GM13977 (cell line): Measurements from ENCODE around the gene SATB1.

Experiments
- DNase-seq: peaks from one replicate; pipeline ENCODE4 v3.0.0; 2012; ENCODE audit warnings: low spot score
- in situ Hi-C: fragments of 300-500 bp; cut with MboI; formaldehyde crosslinking; loops from one replicate; pipeline ENCODE4 v1.12.0; 2022; ENCODE audit warnings: low sequenced_read_pairs, low pct_unique_long_range_greater_than_20kb, mixed read lengths, inconsistent platforms; ENCODE audit not compliant: unreplicated experiment
- TF ChIP-seq, protein P1 (sequence below): IDR thresholded peaks from 2 replicates; pipeline ENCODE4 v1.5.1; 2012; ENCODE audit warnings: mild to moderate bottlenecking, control low read depth; ENCODE audit not compliant: insufficient read depth; ENCODE audit errors: extremely low read depth, missing control alignments

Gene SATB1

DNA sequence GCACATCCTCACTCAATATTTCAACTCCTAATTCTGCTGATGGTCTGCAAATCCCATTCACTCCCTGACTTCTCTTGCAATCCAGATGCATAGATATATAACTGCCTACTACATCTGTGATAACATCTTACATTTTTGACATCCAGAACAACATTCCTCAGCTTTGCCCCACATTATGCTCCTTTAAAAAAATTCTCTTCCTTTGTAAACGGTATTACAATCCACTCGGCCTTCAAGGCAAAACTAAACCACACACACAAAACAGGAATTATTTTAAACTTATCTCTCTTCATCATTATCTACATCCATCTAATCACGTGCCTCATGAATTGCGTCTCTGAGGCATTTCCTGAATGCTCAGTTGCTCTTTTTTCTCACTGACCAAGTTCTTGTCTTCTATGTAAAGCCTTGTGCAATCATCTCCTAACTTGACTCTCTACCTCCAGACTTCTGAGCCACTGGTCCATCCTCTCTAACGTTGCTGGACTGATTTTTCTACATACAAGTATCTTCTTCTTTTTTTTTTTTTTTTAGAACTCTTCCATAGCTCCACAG, 117.0 kb downstream of the SATB1 start:
- no peak for DNase-seq
- in situ Hi-C loops: no loop called here
- TF ChIP-seq, protein P1, sequence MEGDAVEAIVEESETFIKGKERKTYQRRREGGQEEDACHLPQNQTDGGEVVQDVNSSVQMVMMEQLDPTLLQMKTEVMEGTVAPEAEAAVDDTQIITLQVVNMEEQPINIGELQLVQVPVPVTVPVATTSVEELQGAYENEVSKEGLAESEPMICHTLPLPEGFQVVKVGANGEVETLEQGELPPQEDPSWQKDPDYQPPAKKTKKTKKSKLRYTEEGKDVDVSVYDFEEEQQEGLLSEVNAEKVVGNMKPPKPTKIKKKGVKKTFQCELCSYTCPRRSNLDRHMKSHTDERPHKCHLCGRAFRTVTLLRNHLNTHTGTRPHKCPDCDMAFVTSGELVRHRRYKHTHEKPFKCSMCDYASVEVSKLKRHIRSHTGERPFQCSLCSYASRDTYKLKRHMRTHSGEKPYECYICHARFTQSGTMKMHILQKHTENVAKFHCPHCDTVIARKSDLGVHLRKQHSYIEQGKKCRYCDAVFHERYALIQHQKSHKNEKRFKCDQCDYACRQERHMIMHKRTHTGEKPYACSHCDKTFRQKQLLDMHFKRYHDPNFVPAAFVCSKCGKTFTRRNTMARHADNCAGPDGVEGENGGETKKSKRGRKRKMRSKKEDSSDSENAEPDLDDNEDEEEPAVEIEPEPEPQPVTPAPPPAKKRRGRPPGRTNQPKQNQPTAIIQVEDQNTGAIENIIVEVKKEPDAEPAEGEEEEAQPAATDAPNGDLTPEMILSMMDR: no peak

DNA sequence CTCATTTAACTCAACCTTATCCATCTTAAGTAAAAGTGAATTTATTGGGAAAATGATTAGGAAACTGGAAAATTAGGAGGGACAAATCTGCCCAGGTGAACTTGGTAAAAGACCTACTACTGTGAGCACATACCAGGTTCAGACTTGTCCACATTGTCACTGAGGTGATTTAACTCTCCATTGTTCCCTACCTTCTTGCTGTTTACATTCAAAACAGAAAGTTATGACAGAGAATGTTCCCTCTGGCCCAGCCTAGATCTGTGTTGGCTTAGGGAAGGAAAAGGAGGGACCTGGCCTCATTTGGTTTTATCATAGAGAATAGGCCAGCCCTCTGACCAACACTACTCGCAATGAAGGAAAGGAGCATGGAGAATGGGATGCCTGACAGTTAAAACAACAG, 117.6 kb downstream of the SATB1 start:
- TF ChIP-seq, protein P1: no peak
- in situ Hi-C loops: no loop called here
- no peak for DNase-seq

DNA sequence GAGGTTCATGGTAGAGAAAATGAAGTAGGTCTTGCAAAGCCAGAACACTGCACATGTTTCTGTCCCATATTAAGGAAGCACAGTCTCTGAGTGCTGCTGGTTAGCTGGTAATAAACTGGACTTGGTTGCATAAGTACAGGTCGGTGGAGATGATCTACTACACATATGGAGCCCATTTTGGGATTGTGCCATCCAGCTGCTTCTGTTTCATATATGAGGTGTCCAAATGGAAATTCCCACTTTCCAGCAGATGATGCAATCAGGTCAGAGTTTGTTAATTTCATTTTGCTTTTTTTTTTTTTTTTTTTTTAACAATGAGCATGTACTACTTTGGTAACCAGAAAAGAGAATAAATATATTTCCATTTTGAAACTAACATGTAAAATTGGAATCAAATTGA, 122.6 kb downstream of the SATB1 start:
- in situ Hi-C loops: no loop called here
- TF ChIP-seq, protein P1: no peak
- DNase-seq: no peak

DNA sequence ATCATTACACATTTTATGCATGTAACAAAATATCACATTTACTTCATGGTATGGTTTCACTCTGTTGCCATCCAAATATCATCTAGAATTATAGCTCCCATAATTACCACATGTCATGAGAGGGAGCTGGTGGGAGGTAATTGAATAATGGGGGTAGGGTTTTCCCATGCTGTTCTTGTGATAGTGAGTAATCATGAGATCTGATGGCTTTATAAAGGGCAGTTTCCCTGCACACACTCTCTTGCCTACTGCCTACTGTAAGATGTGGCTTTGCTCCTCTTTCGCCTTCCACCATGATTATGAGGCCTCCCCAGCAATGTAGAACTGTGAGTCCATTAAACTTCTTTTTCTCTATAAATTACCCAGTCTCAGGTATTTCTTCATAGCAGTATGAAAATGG, 123.4 kb downstream of the SATB1 start:
- in situ Hi-C loops: no loop called here
- TF ChIP-seq, protein P1: no peak
- no peak for DNase-seq

DNA sequence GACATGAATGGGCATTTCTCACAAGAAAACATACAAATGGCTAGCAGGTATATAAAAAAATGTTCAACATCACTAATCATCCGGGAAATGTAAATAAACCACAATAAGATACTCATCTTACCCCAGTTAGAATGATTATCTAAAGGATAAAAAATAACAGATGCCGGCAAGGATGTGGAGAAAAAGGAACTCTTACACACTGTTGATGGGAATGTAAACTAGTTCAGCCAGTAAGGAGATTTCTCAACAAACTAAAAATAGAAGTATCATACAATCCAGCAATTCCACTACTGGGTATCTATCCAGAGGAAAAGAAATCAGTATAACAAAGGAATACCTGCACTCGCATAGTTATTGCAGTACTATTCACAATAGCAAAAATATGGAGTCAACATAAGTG, 124.2 kb downstream of the SATB1 start:
- no peak for DNase-seq
- TF ChIP-seq, protein P1: no peak
- in situ Hi-C loops: no loop called here

DNA sequence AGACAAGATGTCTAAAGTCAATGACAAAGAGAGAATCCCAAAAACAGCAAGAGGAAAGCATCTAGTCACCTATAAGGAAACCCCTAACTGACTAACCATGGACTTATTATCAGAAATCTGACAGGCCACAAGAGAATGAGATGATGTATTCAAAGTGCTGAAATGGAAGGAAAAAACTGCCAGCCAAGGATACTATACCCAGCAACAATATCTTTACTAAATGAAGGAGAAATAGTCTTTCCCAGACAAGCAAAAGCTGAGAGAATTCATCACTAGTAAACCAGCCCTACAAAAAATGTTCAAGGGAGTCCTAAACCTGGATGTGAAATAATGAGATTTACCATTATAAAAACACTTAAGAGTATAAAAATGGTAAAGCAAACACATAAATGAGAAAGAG, 128.0 kb downstream of the SATB1 start:
- in situ Hi-C loops: loop anchor here (25.0 kb wide), 1 partner anchor 410 kb away; no protein-coding TSS in a partner anchor

More for the DNA sequence above, 128.0 kb downstream of the SATB1 start:
- no peak for DNase-seq
- TF ChIP-seq, protein P1: no peak
